Left renal pelvis (tissue), 4 donors: ENCODE results near the gene KMT2C. TPM values are rescaled to one million over a fixed set of nuclear protein-coding genes. Genes with fewer than 3 reads are reported as not detected.
A peak's percentile ranks its signal among the peaks of the same experiment; 100 is the strongest.
"Not testable (repeated sequence)": the region's sequence is repeated elsewhere in the genome, so short reads cannot be mapped to it uniquely, and the experiment has no call there.

Experiments used
- DNase-seq, 4 donors: peaks; one replicate each; pipeline ENCODE4 v3.0.0-alpha.2; 2013; ENCODE audit warnings: low read depth in 4 of 4, low spot score in 3 of 4
- polyA plus RNA-seq, 4 donors: library from polyadenylated mRNA; unstranded; fragments of 120-200 nt; gene quantifications; one replicate each; pipeline ENCODE4 v1.2.1, GENCODE V29; 2013; ENCODE audit not compliant: insufficient read length in 4 of 4

KMT2C gene
- polyA plus RNA-seq, 4 donors = 35.9 to 40.9 (median 37.7) TPM

- DNase-seq = peak in 2 of 4 donors; percentile 11 to 18
Measured at GRCh38 chr7:152366662-152367061, 69.1 kb downstream of the KMT2C start.

GRCh38 chr7:152365982-152366603 lies 69.7 kb downstream of the KMT2C start:
- DNase-seq = no peak

GRCh38 chr7:152363798-152364197 lies 72.0 kb downstream of the KMT2C start:
- DNase-seq = no peak

- no peak for DNase-seq
Measured at GRCh38 chr7:152362128-152362926, 73.5 kb downstream of the KMT2C start.

GRCh38 chr7:152355474-152356057 lies 80.2 kb downstream of the KMT2C start:
- no peak for DNase-seq

- DNase-seq = no peak
Measured at GRCh38 chr7:152354061-152354460, 81.7 kb downstream of the KMT2C start.

GRCh38 chr7:152353281-152353680 lies 82.5 kb downstream of the KMT2C start:
- DNase-seq = not testable (repeated sequence)

- not testable (repeated sequence) for DNase-seq
Measured at GRCh38 chr7:152351747-152352146, 84.1 kb downstream of the KMT2C start.

- no peak for DNase-seq
Measured at GRCh38 chr7:152351168-152351567, 84.6 kb downstream of the KMT2C start.

- no peak for DNase-seq
Measured at GRCh38 chr7:152347888-152348287, 87.9 kb downstream of the KMT2C start.

GRCh38 chr7:152344253-152344652 lies 91.5 kb downstream of the KMT2C start:
- no peak for DNase-seq

GRCh38 chr7:152342796-152343195 lies 93.0 kb downstream of the KMT2C start:
- DNase-seq = no peak

GRCh38 chr7:152341914-152342236 lies 93.9 kb downstream of the KMT2C start:
- DNase-seq = no peak

- peak in 3 of 4 donors; percentile 10 to 29 (median 18) for DNase-seq
Measured at GRCh38 chr7:152341039-152341913, 94.5 kb downstream of the KMT2C start.

- no peak for DNase-seq
Measured at GRCh38 chr7:152340161-152340560, 95.6 kb downstream of the KMT2C start.

GRCh38 chr7:152338561-152338960 lies 97.2 kb downstream of the KMT2C start:
- DNase-seq = no peak

- DNase-seq = peak in 1 of 4 donors; percentile 24
Measured at GRCh38 chr7:152336754-152337368, 98.9 kb downstream of the KMT2C start.

GRCh38 chr7:152335900-152336571 lies 99.8 kb downstream of the KMT2C start:
- DNase-seq = no peak

GRCh38 chr7:152333134-152333533 lies 102.7 kb downstream of the KMT2C start:
- no peak for DNase-seq

- DNase-seq = no peak
Measured at GRCh38 chr7:152330827-152331226, 105.0 kb downstream of the KMT2C start.
